Measurements from ENCODE around the gene NWD2. TPM values are rescaled to one million over a fixed set of nuclear protein-coding genes. Genes with fewer than 3 reads are reported as not detected.
A peak's percentile ranks its signal among the peaks of the same experiment; 100 is the strongest.

NWD2 gene
- total RNA-seq, 2 donors from 2014 or later = 0.22 to 0.42 TPM

- TF ChIP-seq CTCF (IDR thresholded peaks at IDR 0.05) = no peak
- no peaks in the 10 kb centered on the region for H3K9me3 ChIP-seq
- no peak overlapping the region for H3K9ac ChIP-seq (ENCODE audit: low read depth in 2 of 2, low read length in 2 of 2)
- no peak overlapping the region for H3K4me3 ChIP-seq
- no peaks in the 10 kb centered on the region for H3K4me1 ChIP-seq
- no peak for DNase-seq
- H3K36me3 ChIP-seq = no peaks in the 10 kb centered on the region
- intact Hi-C loops (cut with DNase I) = loop anchor here (10.0 kb wide), 1 partner anchor 355 kb away; no protein-coding TSS in a partner anchor
- H3K27me3 ChIP-seq = no peaks in the 10 kb centered on the region
- no peak overlapping the region for H3K27ac ChIP-seq
Observed at GRCh38 chr4:37439809-37440474, 195.4 kb downstream of the NWD2 start.

- Histone ChIP-seq H3K27ac (no peak overlapping the region), H3K9me3 (no peaks in the 10 kb centered on the region), H3K9ac (ENCODE audit: low read depth in 2 of 2, low read length in 2 of 2) (no peak overlapping the region), H3K36me3 (no peaks in the 10 kb centered on the region), H3K4me1 (no peaks in the 10 kb centered on the region), H3K27me3 (no peaks in the 10 kb centered on the region), H3K4me3 (no peak overlapping the region)
- no peak for DNase-seq
- no peak for TF ChIP-seq CTCF (IDR thresholded peaks at IDR 0.05)
- intact Hi-C loops (cut with DNase I) = loop anchor here (10.0 kb wide), 1 partner anchor 354 kb away; no protein-coding TSS in a partner anchor
Observed at GRCh38 chr4:37440501-37440900, 196.0 kb downstream of the NWD2 start.

GRCh38 chr4:37441231-37442061, 196.9 kb downstream of the NWD2 start:
- Histone ChIP-seq H3K27me3 (no peaks in the 10 kb centered on the region), H3K36me3 (no peaks in the 10 kb centered on the region), H3K4me1 (no peaks in the 10 kb centered on the region), H3K4me3 (no peak overlapping the region), H3K9me3 (no peaks in the 10 kb centered on the region), H3K27ac (no peak overlapping the region), H3K9ac (ENCODE audit: low read depth in 2 of 2, low read length in 2 of 2) (no peak overlapping the region)
- intact Hi-C loops (cut with DNase I) = loop anchor here (10.0 kb wide), 1 partner anchor 353 kb away; no protein-coding TSS in a partner anchor
- peak; percentile 49 for DNase-seq
- no peak for TF ChIP-seq CTCF (IDR thresholded peaks at IDR 0.05)

GRCh38 chr4:37442062-37442323, 197.4 kb downstream of the NWD2 start:
- no peaks in the 10 kb centered on the region for H3K9me3 ChIP-seq
- DNase-seq = no peak
- no peak overlapping the region for H3K27ac ChIP-seq
- intact Hi-C loops (cut with DNase I) = loop anchor here (10.0 kb wide), 1 partner anchor 353 kb away; no protein-coding TSS in a partner anchor
- no peaks in the 10 kb centered on the region for H3K27me3 ChIP-seq
- H3K4me3 ChIP-seq = no peak overlapping the region
- no peaks in the 10 kb centered on the region for H3K36me3 ChIP-seq
- H3K9ac ChIP-seq (ENCODE audit: low read depth in 2 of 2, low read length in 2 of 2) = no peak overlapping the region
- no peaks in the 10 kb centered on the region for H3K4me1 ChIP-seq
- no peak for TF ChIP-seq CTCF (IDR thresholded peaks at IDR 0.05)

GRCh38 chr4:37443137-37443536, 198.6 kb downstream of the NWD2 start:
- Histone ChIP-seq H3K4me3 (no peak overlapping the region), H3K9me3 (no peaks in the 10 kb centered on the region), H3K27ac (no peak overlapping the region), H3K27me3 (no peaks in the 10 kb centered on the region), H3K36me3 (no peaks in the 10 kb centered on the region), H3K9ac (ENCODE audit: low read depth in 2 of 2, low read length in 2 of 2) (no peak overlapping the region), H3K4me1 (no peaks in the 10 kb centered on the region)
- intact Hi-C loops (cut with DNase I) = loop anchor here (10.0 kb wide), 1 partner anchor 352 kb away; no protein-coding TSS in a partner anchor
- DNase-seq = no peak
- no peak for TF ChIP-seq CTCF (IDR thresholded peaks at IDR 0.05)
